K562 (cell line): ENCODE data around the gene STK25. TPM values are rescaled to one million over a fixed set of nuclear protein-coding genes. Genes with fewer than 3 reads are reported as not detected.

ENCODE experiments used
- ATAC-seq: fragments of 200-7000 bp; cut with Tn5 transposase; 3 replicates; pipeline ENCODE4 v1.9.1; 2020; ENCODE audit warnings: moderate library complexity
- BruUV-seq: library from RNA; stranded (reverse); fragments of 400-500 nt; replicated peaks from 2 replicates; lab custom pipeline; 2021; lab: Mats Ljungman, UMichigan
- CTCF ChIA-PET: fragments of 300-600 bp; formaldehyde crosslinking; extraction: SDS; loops from one replicate; lab custom pipeline; 2021; ENCODE audit warnings: low intra/inter-chr PET ratio; lab: Yijun Ruan, JAX
- POLR2A ChIA-PET: fragments of 300-600, 350-650 bp; sonication (Branson Sonifier 250); formaldehyde crosslinking; extraction: SDS; loops from one replicate; lab custom pipeline; 2021; ENCODE audit warnings: antibody characterized with exemption, inconsistent platforms; lab: Yijun Ruan, JAX
- DNase-seq, 4 experiments: peaks; one replicate each; pipeline versions ENCODE4 v3.0.0 to v3.0.0-alpha.2; 2011 to 2018; ENCODE audit warnings: low spot score in 3 of 4, mixed read lengths in 3 of 4; ENCODE audit errors: extremely low read depth in 1 of 4
- FAIRE-seq: peaks from 2 replicates; lab custom pipeline; 2011; peaks lifted over from hg19 to GRCh38; lab: Jason Lieb, UNC
- H2AFZ ChIP-seq: 2 replicates; pipeline ENCODE4 v1.6.0; 2011; ENCODE audit warnings: low read depth, low read length, control low read depth, inconsistent platforms
- H3K27ac ChIP-seq: fragments of 200-600 bp; 3 replicates; pipeline ENCODE4 v1.8.0; 2011; ENCODE audit warnings: low read depth, mild to moderate bottlenecking, control low read depth, inconsistent platforms, low read length, moderate library complexity, mixed read lengths; ENCODE audit errors: extremely low read depth
- H3K27me3 ChIP-seq, 2 experiments: fragments of 300-600 bp in 1 of 2; 2 replicates in 1 of 2; 3 replicates in 1 of 2; pipeline versions ENCODE4 v1.6.0 to v1.8.0; 2011; ENCODE audit warnings: inconsistent platforms in 2 of 2, low read length in 2 of 2, mild to moderate bottlenecking in 1 of 2, mixed read lengths in 1 of 2, moderate library complexity in 1 of 2; ENCODE audit not compliant: control insufficient read depth in 2 of 2, insufficient read depth in 2 of 2
- H3K36me3 ChIP-seq: fragments of 300-600 bp; 3 replicates; pipeline ENCODE4 v1.8.0; 2011; ENCODE audit warnings: mild to moderate bottlenecking, low read length, inconsistent platforms; ENCODE audit not compliant: control insufficient read depth, insufficient read depth
- H3K4me1 ChIP-seq, 2 experiments: fragments of 200-600 bp in 1 of 2; replicated peaks in 1 of 2; 2 replicates in 1 of 2; 3 replicates in 1 of 2; pipeline versions ENCODE4 v1.5.1 to v1.8.0; 2011; ENCODE audit warnings: inconsistent platforms in 2 of 2, low read length in 2 of 2, mild to moderate bottlenecking in 1 of 2, mixed read lengths in 1 of 2, moderate library complexity in 1 of 2; ENCODE audit not compliant: control insufficient read depth in 2 of 2, insufficient read depth in 2 of 2
- H3K4me2 ChIP-seq: 2 replicates; pipeline ENCODE4 v1.6.1; 2011; ENCODE audit warnings: low read length, control low read depth, inconsistent platforms, mixed read lengths; ENCODE audit not compliant: insufficient read depth
- H3K4me3 ChIP-seq: fragments of 200-600 bp; sonication (generic), shearing (Covaris generic); 2 replicates; pipeline ENCODE4 v1.5.1; 2016; ENCODE audit warnings: control low read depth, inconsistent platforms
- H3K79me2 ChIP-seq: fragments of 200-600 bp; 3 replicates; pipeline ENCODE4 v1.8.0; 2011; ENCODE audit warnings: low read length, inconsistent platforms; ENCODE audit not compliant: control insufficient read depth, insufficient read depth
- H3K9ac ChIP-seq, 2 experiments: 2 replicates each; pipeline versions ENCODE4 v1.6.0 to v1.6.1; 2011; ENCODE audit warnings: low read depth in 2 of 2, low read length in 2 of 2, control low read depth in 1 of 2, inconsistent platforms in 1 of 2, mild to moderate bottlenecking in 1 of 2, mixed read lengths in 1 of 2; ENCODE audit not compliant: insufficient read depth in 1 of 2
- H3K9me1 ChIP-seq: one replicate; pipeline ENCODE4 v1.6.0; 2011; ENCODE audit warnings: inconsistent platforms, mild to moderate bottlenecking, low read length, moderate library complexity; ENCODE audit not compliant: control insufficient read depth, insufficient read depth
- H3K9me3 ChIP-seq: replicated peaks from 2 replicates; pipeline ENCODE4 v1.5.1; 2011; ENCODE audit warnings: low read depth, low read length, inconsistent platforms; ENCODE audit not compliant: control insufficient read depth, insufficient read depth
- H4K20me1 ChIP-seq: replicated peaks from 2 replicates; pipeline ENCODE4 v1.6.1; 2011; ENCODE audit warnings: low read length, inconsistent platforms, mixed read lengths; ENCODE audit not compliant: control insufficient read depth, insufficient read depth
- E2F6 ChIP-seq, 2 experiments: IDR thresholded peaks; 2 replicates each; pipeline ENCODE4 v1.6.1; 2011; ENCODE audit warnings: borderline replicate concordance in 1 of 2, control low read depth in 1 of 2, low read depth in 1 of 2, low read length in 1 of 2, mild to moderate bottlenecking in 1 of 2, mixed read lengths in 1 of 2, moderate library complexity in 1 of 2; ENCODE audit not compliant: insufficient read depth in 1 of 2, insufficient read length in 1 of 2, poor library complexity in 1 of 2, severe bottlenecking in 1 of 2; ENCODE audit errors: extremely low read depth in 1 of 2
- MGA ChIP-seq: fragments of 450-650 bp; IDR thresholded peaks from 2 replicates; pipeline ENCODE4 v1.6.1; 2016; ENCODE audit warnings: mild to moderate bottlenecking, moderate library complexity
- USF1 ChIP-seq: sonication (generic); formaldehyde crosslinking; IDR thresholded peaks from 2 replicates; pipeline ENCODE4 v1.9.0; 2022; ENCODE audit warnings: mild to moderate bottlenecking, missing genetic modification reagents
- WGBS: fragments of 100-300 bp; shearing (Covaris generic); methylation state at CpG from one replicate; pipeline ENCODE4 v1.1.6; 2016; ENCODE audit warnings: low coverage, mixed read lengths; ENCODE audit not compliant: insufficient coverage; ENCODE audit errors: missing lambda C conversion rate; 5-methylcytosine and 5-hydroxymethylcytosine counted together
- in situ Hi-C: fragments of 300-500 bp; cut with MboI; formaldehyde crosslinking; loops from 4 replicates; pipeline ENCODE4 v1.15.0; 2018; ENCODE audit warnings: inconsistent platforms, mixed read lengths
- intact Hi-C: fragments of 100-400 bp; cut with micrococcal nuclease; formaldehyde crosslinking; loops from 2 replicates; pipeline ENCODE4 v1.14.2; 2022
- polyA plus RNA-seq, 8 experiments: library from polyadenylated mRNA; depleted of rRNA in 4 of 8; stranded (reverse) in 5 of 8; unstranded in 3 of 8; fragments of >200 nt; fragmentation: Nextera tagmentation in 2 of 8; fragmentation: Illumina TruSeq in 1 of 8; extraction: Ambion mirVana in 2 of 8; extraction: Trizol in 1 of 8; gene quantifications; 2 replicates each; pipeline versions ENCODE4 v1.2.1 to v1.2.3, GENCODE V29; 2011 to 2014; ENCODE audit warnings: inconsistent platforms in 1 of 8, missing spikeins in 1 of 8
- total RNA-seq, 7 experiments: library from RNA; depleted of rRNA in 6 of 7; stranded (reverse); fragments of >200 nt in 6 of 7; fragmentation: Illumina TruSeq in 2 of 7; extraction: Trizol in 2 of 7; gene quantifications; 2 replicates each; pipeline versions ENCODE4 v1.2.1 to v1.2.3, GENCODE V29; 2011 to 2021; ENCODE audit warnings: low replicate concordance in 1 of 7

STK25 gene
- total and polyA plus RNA-seq, 9 of the 15 experiments (the other 6 are each of a cell fraction or from before 2014, with no cell fraction given): 5.4 to 177 (median 116) TPM

GRCh38 chr2:241465543-241465942, 42.8 kb downstream of the STK25 start:
- H3K27me3 ChIP-seq: no peaks in the 10 kb centered on the region; a peak in 1 of 5 replicates
- no peak for DNase-seq
- ChIA-PET CTCF (no interaction called here), POLR2A (interaction anchor here (1.0 kb wide), 1 partner anchor 12 kb away, joined by 3 read pairs; no protein-coding TSS in a partner anchor)
- H4K20me1 ChIP-seq: no peaks in the 10 kb centered on the region
- H3K9ac ChIP-seq: no peak overlapping the region
- no peak overlapping the region for H3K4me2 ChIP-seq
- WGBS: 25% methylated on average over 9 of the region's 12 CpGs
- intact Hi-C loops: no loop called here
- peak; percentile 29; the same call in 1 of the 3 replicates for ATAC-seq
- FAIRE-seq: no peak
- no peak overlapping the region for H3K27ac ChIP-seq
- H3K4me3 ChIP-seq: no peak overlapping the region
- H3K79me2 ChIP-seq: no peaks in the 10 kb centered on the region
- BruUV-seq: no TSS peak
- H3K9me1 ChIP-seq: no peaks in the 10 kb centered on the region
- no peaks in the 10 kb centered on the region for H3K36me3 ChIP-seq
- no peaks in the 10 kb centered on the region for H3K9me3 ChIP-seq
- in situ Hi-C loops: no loop called here
- peaks cover 0 to 4% of the 10 kb centered on the region in 2 experiments; a peak in 1 of 5 replicates for H3K4me1 ChIP-seq
- no peak overlapping the region for H2AFZ ChIP-seq
- peak in 1 of 2 experiments; percentile 49 for TF ChIP-seq E2F6 (IDR thresholded peaks at IDR 0.05; ENCODE audit: borderline replicate concordance in 1 of 2, extremely low read depth in 1 of 2, insufficient read depth in 1 of 2, insufficient read length in 1 of 2, low read depth in 1 of 2, low read length in 1 of 2, poor library complexity in 1 of 2, severe bottlenecking in 1 of 2)
- peak; percentile 41 for TF ChIP-seq USF1 (CRISPR knock-in tag)
- peak; percentile 33; the same call in 1 of the 2 replicates for TF ChIP-seq MGA
